Measurements from ENCODE around the gene NELFCD. TPM values are rescaled to one million over a fixed set of nuclear protein-coding genes. Genes with fewer than 3 reads are reported as not detected.

The NELFCD gene
- total RNA-seq, 1 experiment from 2014 or later, result 174 TPM

GRCh38 chr20:58986286-58986967 lies 5.4 kb downstream of the NELFCD start:
- POLR2A ChIA-PET (ENCODE audit: low non-redundant PET), result interaction anchor here (0.6 kb wide), 1 partner anchor 30 kb away, joined by 3 read pairs; no protein-coding TSS in a partner anchor
- no peak for DNase-seq (ENCODE audit: low spot score)
- intact Hi-C loops (cut with micrococcal nuclease; ENCODE audit: unreplicated experiment), result no loop called here
- CTCF ChIA-PET, result no interaction called here
- no peak overlapping the region for H3K27ac ChIP-seq (ENCODE audit: low read depth, low read length, poor library complexity, severe bottlenecking)
- H3K9me3 ChIP-seq (ENCODE audit: low read depth, low read length, poor library complexity, severe bottlenecking), result no peaks in the 10 kb centered on the region
- no TSS peak for BruUV-seq (replicated peaks)
- no peak overlapping the region for H3K4me3 ChIP-seq (ENCODE audit: low read depth, low read length, poor library complexity, severe bottlenecking)
- TF ChIP-seq EZH2 (IDR thresholded peaks at IDR 0.05; ENCODE audit: borderline replicate concordance, low read depth, low read length, poor library complexity, severe bottlenecking), result no peak
- TF ChIP-seq, protein P1, sequence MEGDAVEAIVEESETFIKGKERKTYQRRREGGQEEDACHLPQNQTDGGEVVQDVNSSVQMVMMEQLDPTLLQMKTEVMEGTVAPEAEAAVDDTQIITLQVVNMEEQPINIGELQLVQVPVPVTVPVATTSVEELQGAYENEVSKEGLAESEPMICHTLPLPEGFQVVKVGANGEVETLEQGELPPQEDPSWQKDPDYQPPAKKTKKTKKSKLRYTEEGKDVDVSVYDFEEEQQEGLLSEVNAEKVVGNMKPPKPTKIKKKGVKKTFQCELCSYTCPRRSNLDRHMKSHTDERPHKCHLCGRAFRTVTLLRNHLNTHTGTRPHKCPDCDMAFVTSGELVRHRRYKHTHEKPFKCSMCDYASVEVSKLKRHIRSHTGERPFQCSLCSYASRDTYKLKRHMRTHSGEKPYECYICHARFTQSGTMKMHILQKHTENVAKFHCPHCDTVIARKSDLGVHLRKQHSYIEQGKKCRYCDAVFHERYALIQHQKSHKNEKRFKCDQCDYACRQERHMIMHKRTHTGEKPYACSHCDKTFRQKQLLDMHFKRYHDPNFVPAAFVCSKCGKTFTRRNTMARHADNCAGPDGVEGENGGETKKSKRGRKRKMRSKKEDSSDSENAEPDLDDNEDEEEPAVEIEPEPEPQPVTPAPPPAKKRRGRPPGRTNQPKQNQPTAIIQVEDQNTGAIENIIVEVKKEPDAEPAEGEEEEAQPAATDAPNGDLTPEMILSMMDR (conservative IDR thresholded peaks at IDR 0.05; ENCODE audit: low read depth, low read length), result no peak
- peaks cover 58% of the 10 kb centered on the region for H3K36me3 ChIP-seq (ENCODE audit: insufficient read depth, low read length, poor library complexity, severe bottlenecking)
- H3K4me1 ChIP-seq (ENCODE audit: insufficient read depth, low read length, poor library complexity, severe bottlenecking), result peaks cover 10% of the 10 kb centered on the region
- H3K27me3 ChIP-seq (replicated peaks; ENCODE audit: insufficient read depth, low read depth, low read length, poor library complexity), result no peaks in the 10 kb centered on the region

DNA sequence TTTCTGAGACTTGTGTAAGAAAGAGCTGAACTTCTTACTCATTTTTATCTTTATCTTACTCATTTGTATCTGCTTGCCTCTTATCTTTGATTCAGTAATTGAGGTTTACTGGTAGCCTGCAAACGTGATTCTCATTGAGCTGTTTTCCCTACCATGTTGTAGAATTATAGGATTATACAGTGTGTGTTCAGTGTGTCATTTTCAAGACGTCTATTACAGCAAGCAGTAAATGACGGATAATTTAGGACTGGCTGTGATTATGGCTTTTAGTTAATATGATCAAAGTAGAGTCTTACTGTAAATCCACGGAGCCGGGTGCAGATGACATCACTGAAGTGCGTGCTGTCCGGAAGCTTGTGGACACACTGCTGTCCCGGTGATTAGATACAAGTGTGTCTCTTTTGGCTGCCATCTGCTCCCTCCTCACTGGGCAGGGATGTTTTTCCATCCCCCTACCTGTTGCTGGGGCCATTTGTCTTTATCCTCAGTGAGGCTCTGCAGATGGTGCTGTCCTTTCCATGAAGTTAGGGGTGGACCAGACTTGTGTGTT lies 6.0 kb downstream of the NELFCD start:
- no peaks in the 10 kb centered on the region for H3K9me3 ChIP-seq (ENCODE audit: low read depth, low read length, poor library complexity, severe bottlenecking)
- BruUV-seq (replicated peaks), result no TSS peak
- no peaks in the 10 kb centered on the region for H3K27me3 ChIP-seq (replicated peaks; ENCODE audit: insufficient read depth, low read depth, low read length, poor library complexity)
- no peak for TF ChIP-seq EZH2 (IDR thresholded peaks at IDR 0.05; ENCODE audit: borderline replicate concordance, low read depth, low read length, poor library complexity, severe bottlenecking)
- TF ChIP-seq, protein P1 (conservative IDR thresholded peaks at IDR 0.05; ENCODE audit: low read depth, low read length), result no peak
- ChIA-PET POLR2A (ENCODE audit: low non-redundant PET) (interaction anchor here (0.6 kb wide), 1 partner anchor 29 kb away, joined by 3 read pairs; no protein-coding TSS in a partner anchor), CTCF (no interaction called here)
- H3K27ac ChIP-seq (ENCODE audit: low read depth, low read length, poor library complexity, severe bottlenecking), result no peak overlapping the region
- DNase-seq (ENCODE audit: low spot score), result no peak
- no peak overlapping the region for H3K4me3 ChIP-seq (ENCODE audit: low read depth, low read length, poor library complexity, severe bottlenecking)
- intact Hi-C loops (cut with micrococcal nuclease; ENCODE audit: unreplicated experiment), result no loop called here
- H3K4me1 ChIP-seq (ENCODE audit: insufficient read depth, low read length, poor library complexity, severe bottlenecking), result peaks cover 10% of the 10 kb centered on the region
- peaks cover 64% of the 10 kb centered on the region for H3K36me3 ChIP-seq (ENCODE audit: insufficient read depth, low read length, poor library complexity, severe bottlenecking)

DNA sequence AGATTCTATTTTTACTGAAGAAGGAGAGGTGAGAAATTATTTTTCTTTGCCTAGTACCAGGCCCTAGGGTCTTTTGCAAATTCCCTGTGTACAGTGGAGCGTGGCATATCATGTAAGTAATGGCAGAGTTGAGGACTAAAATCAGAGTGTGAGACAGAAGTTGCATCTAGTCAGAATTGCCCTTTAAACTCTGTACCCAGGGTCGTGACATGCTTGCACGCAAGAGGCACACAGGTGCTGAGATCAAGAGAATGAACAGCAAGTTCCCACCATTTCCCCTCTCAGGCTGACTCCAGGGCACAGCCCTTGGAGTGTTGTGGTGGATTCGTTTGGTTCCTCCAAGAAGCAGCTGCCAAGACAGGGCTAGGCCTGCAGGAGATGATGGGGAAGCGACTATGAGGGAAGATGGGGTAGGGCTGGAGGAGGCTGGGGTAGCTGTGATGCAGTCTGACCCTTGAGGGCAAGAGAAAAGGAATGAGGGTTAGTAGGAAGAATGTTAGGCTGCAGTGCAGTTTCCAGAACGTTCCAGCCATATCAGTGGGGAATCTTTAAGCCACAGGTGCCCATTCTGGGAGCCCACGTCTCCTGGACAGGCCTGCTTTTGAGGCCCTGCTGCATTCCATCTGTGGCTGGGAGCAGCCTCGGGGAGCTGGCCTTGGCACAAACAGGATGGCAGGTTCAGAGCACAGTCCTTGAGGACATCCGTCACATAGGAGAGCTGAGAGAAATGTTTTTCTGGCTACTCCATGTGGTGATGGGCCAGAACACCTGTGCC lies 6.9 kb downstream of the NELFCD start:
- H3K27me3 ChIP-seq (replicated peaks; ENCODE audit: insufficient read depth, low read depth, low read length, poor library complexity), result no peaks in the 10 kb centered on the region
- intact Hi-C loops (cut with micrococcal nuclease; ENCODE audit: unreplicated experiment), result no loop called here
- no peak overlapping the region for H3K4me3 ChIP-seq (ENCODE audit: low read depth, low read length, poor library complexity, severe bottlenecking)
- peaks cover 74% of the 10 kb centered on the region for H3K36me3 ChIP-seq (ENCODE audit: insufficient read depth, low read length, poor library complexity, severe bottlenecking)
- no TSS peak for BruUV-seq (replicated peaks)
- ChIA-PET POLR2A (ENCODE audit: low non-redundant PET) (interaction anchor here (0.8 kb wide), 1 partner anchor 337 kb away, joined by 3 read pairs; the partner anchor contains the start of gene STX16), CTCF (no interaction called here)
- TF ChIP-seq, protein P1 (conservative IDR thresholded peaks at IDR 0.05; ENCODE audit: low read depth, low read length), result no peak
- TF ChIP-seq EZH2 (IDR thresholded peaks at IDR 0.05; ENCODE audit: borderline replicate concordance, low read depth, low read length, poor library complexity, severe bottlenecking), result no peak
- DNase-seq (ENCODE audit: low spot score), result no peak
- H3K4me1 ChIP-seq (ENCODE audit: insufficient read depth, low read length, poor library complexity, severe bottlenecking), result peaks cover 1% of the 10 kb centered on the region
- no peak overlapping the region for H3K27ac ChIP-seq (ENCODE audit: low read depth, low read length, poor library complexity, severe bottlenecking)
- no peaks in the 10 kb centered on the region for H3K9me3 ChIP-seq (ENCODE audit: low read depth, low read length, poor library complexity, severe bottlenecking)
